ENCODE measurements around the gene LRRK1. TPM values are rescaled to one million over a fixed set of nuclear protein-coding genes. Genes with fewer than 3 reads are reported as not detected.

LRRK1 gene
- total RNA-seq, 1 donor from 2014 or later: 0.86 TPM

GRCh38 chr15:100958326-100959065 lies 39.3 kb downstream of the LRRK1 start:
- Mint-ChIP-seq H3K9me3 (ENCODE audit: low read depth) (peaks cover 10% of the 10 kb centered on the region), H3K4me3 (ENCODE audit: low read depth) (no peak overlapping the region), H3K36me3 (ENCODE audit: insufficient read depth) (no peaks in the 10 kb centered on the region), H3K27me3 (peaks cover 12% of the 10 kb centered on the region), H3K27ac (peak overlapping the region; percentile 38), H3K4me1 (ENCODE audit: low read depth) (no peaks in the 10 kb centered on the region)
- no peak for TF ChIP-seq CTCF (IDR thresholded peaks at IDR 0.05; ENCODE audit: unreplicated experiment)
- no peak for DNase-seq (ENCODE audit: low spot score, unreplicated experiment)

- H3K27me3 Mint-ChIP-seq: peaks cover 14% of the 10 kb centered on the region
- DNase-seq (ENCODE audit: low spot score, unreplicated experiment): no peak
- no peaks in the 10 kb centered on the region for H3K36me3 Mint-ChIP-seq (ENCODE audit: insufficient read depth)
- H3K4me1 Mint-ChIP-seq (ENCODE audit: low read depth): no peaks in the 10 kb centered on the region
- peaks cover 10% of the 10 kb centered on the region for H3K9me3 Mint-ChIP-seq (ENCODE audit: low read depth)
- H3K27ac Mint-ChIP-seq: no peak overlapping the region
- TF ChIP-seq CTCF (IDR thresholded peaks at IDR 0.05; ENCODE audit: unreplicated experiment): no peak
- H3K4me3 Mint-ChIP-seq (ENCODE audit: low read depth): no peak overlapping the region
Measured at GRCh38 chr15:100959066-100960050, 40.2 kb downstream of the LRRK1 start.

- no peak for DNase-seq (ENCODE audit: low spot score, unreplicated experiment)
- Mint-ChIP-seq H3K4me3 (ENCODE audit: low read depth) (no peak overlapping the region), H3K9me3 (ENCODE audit: low read depth) (no peaks in the 10 kb centered on the region), H3K36me3 (ENCODE audit: insufficient read depth) (no peaks in the 10 kb centered on the region), H3K4me1 (ENCODE audit: low read depth) (peaks cover 5% of the 10 kb centered on the region), H3K27me3 (peaks cover 19% of the 10 kb centered on the region), H3K27ac (no peak overlapping the region)
- no peak for TF ChIP-seq CTCF (IDR thresholded peaks at IDR 0.05; ENCODE audit: unreplicated experiment)
Measured at GRCh38 chr15:100966997-100967396, 47.8 kb downstream of the LRRK1 start.

GRCh38 chr15:100968050-100968966 lies 49.2 kb downstream of the LRRK1 start:
- no peaks in the 10 kb centered on the region for H3K9me3 Mint-ChIP-seq (ENCODE audit: low read depth)
- no peaks in the 10 kb centered on the region for H3K36me3 Mint-ChIP-seq (ENCODE audit: insufficient read depth)
- peaks cover 31% of the 10 kb centered on the region for H3K27me3 Mint-ChIP-seq
- no peak for TF ChIP-seq CTCF (IDR thresholded peaks at IDR 0.05; ENCODE audit: unreplicated experiment)
- no peak overlapping the region for H3K4me3 Mint-ChIP-seq (ENCODE audit: low read depth)
- H3K27ac Mint-ChIP-seq: no peak overlapping the region
- no peak for DNase-seq (ENCODE audit: low spot score, unreplicated experiment)
- peaks cover 5% of the 10 kb centered on the region for H3K4me1 Mint-ChIP-seq (ENCODE audit: low read depth)

Measured in progenitor cell of endocrine pancreas (in vitro differentiated cells).